Chondrocyte (in vitro differentiated cells): ENCODE data around the gene RNF214. TPM values are rescaled to one million over a fixed set of nuclear protein-coding genes. Genes with fewer than 3 reads are reported as not detected.

Experiments used
- DNase-seq: peaks from one replicate; pipeline ENCODE4 v3.0.0; 2021; ENCODE audit warnings: mixed read lengths, low spot score
- H3K27ac Mint-ChIP-seq: one replicate; pipeline ENCODE4 v1.8.0; 2021; ENCODE audit warnings: mild to moderate bottlenecking, moderate library complexity, mixed read lengths; ENCODE audit not compliant: unreplicated experiment
- H3K27me3 Mint-ChIP-seq: 2 replicates; pipeline ENCODE4 v1.8.0; 2021; ENCODE audit warnings: low read depth, mixed read lengths
- H3K36me3 Mint-ChIP-seq: 2 replicates; pipeline ENCODE4 v1.8.0; 2021; ENCODE audit warnings: low read depth, mixed read lengths
- H3K4me1 Mint-ChIP-seq: 2 replicates; pipeline ENCODE4 v1.8.0; 2021; ENCODE audit warnings: low read depth, mild to moderate bottlenecking, mixed read lengths
- H3K4me3 Mint-ChIP-seq: one replicate; pipeline ENCODE4 v1.8.0; 2021; ENCODE audit warnings: mild to moderate bottlenecking, moderate library complexity, mixed read lengths; ENCODE audit not compliant: unreplicated experiment
- H3K9me3 Mint-ChIP-seq: 2 replicates; pipeline ENCODE4 v1.8.0; 2021; ENCODE audit warnings: low read depth, mixed read lengths
- CTCF ChIP-seq: fragments of 200-600 bp; sonication (generic); IDR thresholded peaks from 2 replicates; pipeline ENCODE4 v1.5.0; 2021; ENCODE audit warnings: antibody characterized with exemption, mild to moderate bottlenecking, moderate library complexity
- total RNA-seq: library from RNA; stranded (reverse); gene quantifications from 3 replicates; pipeline ENCODE4 v1.2.1, GENCODE V29; 2021

The RNF214 gene
- total RNA-seq, 1 donor from 2014 or later: 24.7 TPM

- no peak for DNase-seq
- Mint-ChIP-seq H3K27me3 (no peaks in the 10 kb centered on the region), H3K9me3 (no peaks in the 10 kb centered on the region), H3K27ac (no peak overlapping the region), H3K4me1 (peaks cover 11% of the 10 kb centered on the region), H3K4me3 (no peak overlapping the region), H3K36me3 (no peaks in the 10 kb centered on the region)
- no peak for TF ChIP-seq CTCF
Measured at GRCh38 chr11:117328375-117329010, 96.0 kb downstream of the RNF214 start.

GRCh38 chr11:117332843-117333242 is 100.4 kb downstream of the RNF214 start:
- H3K4me1 Mint-ChIP-seq: peaks cover 11% of the 10 kb centered on the region
- H3K36me3 Mint-ChIP-seq: peaks cover 10% of the 10 kb centered on the region
- no peak overlapping the region for H3K4me3 Mint-ChIP-seq
- no peak for TF ChIP-seq CTCF
- no peaks in the 10 kb centered on the region for H3K9me3 Mint-ChIP-seq
- no peak for DNase-seq
- no peaks in the 10 kb centered on the region for H3K27me3 Mint-ChIP-seq
- H3K27ac Mint-ChIP-seq: no peak overlapping the region

GRCh38 chr11:117333917-117334316 is 101.4 kb downstream of the RNF214 start:
- no peak for DNase-seq
- H3K27ac Mint-ChIP-seq: no peak overlapping the region
- H3K36me3 Mint-ChIP-seq: peaks cover 15% of the 10 kb centered on the region
- TF ChIP-seq CTCF: no peak
- peaks cover 11% of the 10 kb centered on the region for H3K4me1 Mint-ChIP-seq
- no peaks in the 10 kb centered on the region for H3K27me3 Mint-ChIP-seq
- H3K4me3 Mint-ChIP-seq: no peak overlapping the region
- no peaks in the 10 kb centered on the region for H3K9me3 Mint-ChIP-seq

- no peak for TF ChIP-seq CTCF
- H3K9me3 Mint-ChIP-seq: no peaks in the 10 kb centered on the region
- H3K36me3 Mint-ChIP-seq: peaks cover 16% of the 10 kb centered on the region
Measured at GRCh38 chr11:117334896-117335295, 102.4 kb downstream of the RNF214 start.

GRCh38 chr11:117335399-117335798 is 102.9 kb downstream of the RNF214 start:
- no peak for TF ChIP-seq CTCF
- no peak for DNase-seq
- Mint-ChIP-seq H3K4me3 (no peak overlapping the region), H3K4me1 (peaks cover 3% of the 10 kb centered on the region), H3K36me3 (peaks cover 20% of the 10 kb centered on the region), H3K27me3 (no peaks in the 10 kb centered on the region), H3K27ac (no peak overlapping the region), H3K9me3 (no peaks in the 10 kb centered on the region)

More at GRCh38 chr11:117334896-117335295, 102.4 kb downstream of the RNF214 start:
- no peak for DNase-seq
- Mint-ChIP-seq H3K27ac (no peak overlapping the region), H3K27me3 (no peaks in the 10 kb centered on the region), H3K4me1 (peaks cover 8% of the 10 kb centered on the region), H3K4me3 (no peak overlapping the region)

Other genes with a start within 250 kb of the RNF214 start
- gene SIK3, start 134.2 kb upstream of the RNF214 start, total RNA-seq: 17.9 to 19.8 TPM (median 19.5 TPM) in 3 replicates
- 85.4 to 98.0 TPM (median 90.5 TPM) in 3 replicates for gene PAFAH1B2, start 88.4 kb upstream of the RNF214 start, total RNA-seq
- gene SIDT2, start 53.9 kb upstream of the RNF214 start, total RNA-seq: 32.4 to 42.5 TPM (median 38.8 TPM) in 3 replicates
- gene TAGLN, start 33.3 kb upstream of the RNF214 start, total RNA-seq: 854 to 4,666 TPM (median 4,556 TPM) in 3 replicates
- 42.8 to 71.0 TPM (median 43.0 TPM) in 3 replicates for gene PCSK7, start 598 bp upstream of the RNF214 start, total RNA-seq
- gene BACE1-AS, start 58.7 kb downstream of the RNF214 start, total RNA-seq: 6.4 to 8.3 TPM (median 7.2 TPM) in 3 replicates
- 62.7 to 67.2 TPM (median 66.0 TPM) in 3 replicates for gene BACE1, start 83.6 kb downstream of the RNF214 start, total RNA-seq
- 29.2 to 32.4 TPM (median 29.9 TPM) in 3 replicates for gene CEP164, start 95.2 kb downstream of the RNF214 start, total RNA-seq